HG03520 (cell line): Measurements from ENCODE around the gene P4HB.

Source experiments
- ATAC-seq: cut with Tn5 transposase; IDR thresholded peaks from one replicate; pipeline ENCODE4 v1.9.1; 2021; ENCODE audit warnings: mild to moderate bottlenecking, moderate library complexity; ENCODE audit not compliant: unreplicated experiment

The P4HB gene

GRCh38 chr17:81869221-81870130 lies 9.1 kb upstream of the P4HB start:
- ATAC-seq = no peak

DNA sequence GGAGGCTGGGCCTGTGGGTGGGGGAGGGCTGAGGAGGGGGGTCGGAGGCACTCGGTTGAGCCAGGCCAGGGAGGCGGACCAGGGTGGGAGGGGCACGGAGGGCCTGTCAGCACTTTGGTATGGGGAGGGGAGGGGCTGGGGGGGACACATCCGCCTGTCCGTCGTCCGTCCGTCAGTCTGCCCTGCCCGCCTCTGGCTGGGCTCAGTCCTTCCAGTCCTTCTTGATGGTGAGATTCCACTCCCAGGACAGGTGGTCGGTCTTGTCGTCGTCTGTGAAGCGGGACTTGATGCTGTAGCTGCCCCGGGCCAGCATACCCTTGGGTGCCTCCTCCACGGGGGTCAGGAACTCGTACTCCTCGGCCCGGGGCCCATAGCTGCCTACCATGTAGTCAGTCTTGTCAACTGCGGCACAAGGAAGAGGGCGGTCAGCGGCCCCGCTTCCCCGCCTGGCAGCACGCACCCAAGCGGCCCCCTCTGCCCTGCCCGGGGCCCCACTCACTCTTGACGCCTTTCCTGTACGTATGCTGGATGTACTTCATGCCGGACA lies 8.4 kb upstream of the P4HB start:
- ATAC-seq = no peak

GRCh38 chr17:81867991-81868673 lies 7.8 kb upstream of the P4HB start:
- no peak for ATAC-seq

- ATAC-seq = no peak
Measured at GRCh38 chr17:81867170-81867990, 7.0 kb upstream of the P4HB start.

DNA sequence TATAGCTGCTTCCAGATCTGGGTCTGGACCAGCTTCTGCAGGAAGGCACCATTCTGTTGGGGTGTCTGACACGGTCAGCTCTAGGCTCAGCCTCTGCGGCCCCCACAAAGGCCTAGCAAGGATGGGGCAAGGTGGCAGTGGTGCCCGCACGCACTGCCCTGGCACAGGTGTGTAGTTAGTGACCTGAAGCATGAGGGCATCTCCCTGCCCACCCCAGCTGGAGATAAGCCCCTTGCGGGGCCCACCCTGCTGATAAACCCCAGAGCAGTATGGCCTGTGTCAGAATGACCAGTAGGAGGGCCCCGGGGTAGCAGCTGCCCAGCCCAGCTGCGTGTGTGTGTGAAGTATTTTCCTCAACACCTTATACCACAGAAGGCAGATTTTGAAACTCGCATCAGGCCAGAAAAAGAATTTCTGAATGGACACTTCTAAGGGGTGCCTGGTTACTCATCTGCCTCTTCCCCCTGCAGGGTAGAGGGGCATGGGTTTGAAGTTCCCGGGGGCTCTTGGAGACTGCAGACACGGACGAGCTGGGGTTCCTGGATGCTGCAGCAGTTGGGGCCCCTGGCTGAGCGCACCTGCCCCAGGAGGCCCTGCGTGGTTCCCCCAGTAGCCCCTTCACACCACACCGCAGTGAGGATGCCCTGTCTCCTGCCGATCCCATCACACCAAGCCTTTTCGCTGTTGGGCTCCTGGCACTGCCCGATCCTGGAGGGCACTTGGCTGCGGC lies 6.3 kb upstream of the P4HB start:
- ATAC-seq = no peak

DNA sequence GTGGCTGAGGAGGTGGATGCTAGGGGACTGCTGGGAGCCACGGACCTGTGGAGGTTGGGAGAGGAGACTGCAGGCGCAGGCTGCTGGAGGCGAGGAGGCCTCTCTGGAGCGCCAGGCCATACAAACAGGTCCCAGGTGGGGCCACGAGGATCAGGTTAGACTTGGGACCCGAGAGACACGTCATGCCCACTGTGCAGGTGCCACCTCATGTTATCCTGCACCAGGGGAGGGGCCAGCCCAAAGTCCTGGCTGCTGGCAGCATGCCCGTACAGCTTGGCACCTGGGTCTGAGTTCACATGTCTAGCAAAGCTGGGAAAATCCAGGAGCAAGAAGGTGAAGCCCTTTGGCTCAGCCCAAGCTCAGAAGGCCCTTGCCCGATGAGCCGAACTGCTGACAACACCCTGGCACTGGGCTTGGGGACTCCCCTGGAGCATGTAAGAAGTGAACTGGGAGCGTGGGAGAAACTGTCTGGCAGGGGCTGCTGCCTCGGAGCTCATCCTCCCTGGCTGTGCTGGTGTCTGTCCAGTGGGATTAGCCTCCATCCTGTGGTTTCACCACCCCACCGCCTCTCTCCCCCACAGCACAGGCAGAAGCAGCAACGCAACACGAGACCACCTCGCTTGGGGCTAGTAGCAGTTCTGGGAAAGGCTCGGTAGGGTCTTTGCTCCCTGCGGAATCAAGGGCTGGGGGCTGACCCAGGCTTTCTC lies 5.6 kb upstream of the P4HB start:
- ATAC-seq = no peak

GRCh38 chr17:81865358-81865732 lies 5.0 kb upstream of the P4HB start:
- no peak for ATAC-seq

DNA sequence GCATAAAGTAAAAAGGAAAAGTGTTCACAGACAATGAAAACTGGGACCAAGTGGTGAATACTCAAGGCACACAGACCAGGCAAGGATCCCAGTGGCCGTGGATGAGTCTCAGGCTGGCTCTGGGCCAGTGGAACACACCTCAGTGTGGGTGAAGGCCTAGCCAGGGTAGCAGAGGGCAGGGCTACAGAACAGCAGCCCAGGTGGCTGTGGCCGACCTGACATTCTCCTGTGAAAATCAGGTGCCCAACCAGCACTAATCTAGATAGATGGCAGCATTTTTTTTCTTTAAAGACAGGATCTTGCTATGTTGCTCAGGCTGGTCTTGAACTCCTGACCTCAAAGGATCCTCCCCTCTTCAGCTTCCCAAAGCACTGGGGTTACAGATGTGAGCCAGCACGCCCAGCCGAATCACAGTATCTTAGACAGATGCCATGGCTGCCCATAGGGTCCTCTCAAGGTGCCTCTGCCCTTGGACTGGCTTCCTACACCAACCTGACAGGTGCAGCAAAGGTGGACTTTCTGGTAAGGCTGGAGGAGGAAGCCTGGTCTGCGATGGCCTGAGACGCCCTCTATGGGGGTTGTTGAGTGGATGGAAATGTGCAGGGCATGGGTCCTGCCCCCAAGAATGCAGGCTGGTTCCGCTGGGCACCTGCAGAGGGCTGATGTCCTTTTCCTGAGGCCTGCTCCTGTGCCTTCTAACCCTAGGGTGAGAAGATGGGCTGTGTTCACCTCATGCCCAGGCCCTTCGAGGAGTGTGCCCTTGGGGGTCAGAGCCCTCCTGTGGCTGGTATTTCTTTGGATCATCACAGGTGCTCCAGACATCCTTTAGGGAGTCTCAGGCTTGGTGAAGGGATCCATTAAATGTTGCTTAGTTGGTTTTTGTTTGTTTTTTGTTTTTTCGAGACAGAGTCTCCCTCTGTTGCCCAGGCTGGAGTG lies 3.8 kb upstream of the P4HB start:
- ATAC-seq = no peak

DNA sequence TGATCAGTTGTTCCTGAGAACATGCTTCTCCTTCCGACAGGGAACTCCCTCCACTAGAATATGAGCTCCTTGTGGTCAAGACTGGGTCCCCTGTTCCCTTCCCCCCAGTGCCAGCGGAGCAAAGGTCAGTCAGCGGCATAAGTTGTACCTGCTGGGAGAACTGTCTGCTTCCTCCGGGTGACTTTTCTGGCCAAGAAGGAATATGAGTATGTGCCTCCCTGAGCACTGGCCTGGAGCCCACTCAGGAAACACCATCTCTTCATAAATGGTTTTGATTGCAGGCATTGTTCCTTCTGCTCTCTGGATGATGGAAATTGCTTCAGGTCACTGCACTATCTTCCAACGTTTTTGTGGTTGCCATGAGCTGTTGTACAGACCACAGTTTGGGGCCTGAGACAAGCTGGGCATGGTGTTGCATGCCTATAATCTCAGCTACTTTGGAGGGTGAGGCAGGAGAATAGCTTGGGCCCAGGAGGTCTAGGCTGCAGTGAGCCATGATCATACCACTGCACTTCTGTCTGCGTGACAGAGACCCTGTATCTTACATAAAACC lies 2.9 kb upstream of the P4HB start:
- no peak for ATAC-seq

GRCh38 chr17:81860756-81861568 lies 627 bp upstream of the P4HB start:
- peak; percentile 78 for ATAC-seq

GRCh38 chr17:81858967-81859905 lies 1.1 kb downstream of the P4HB start:
- ATAC-seq = no peak

- ATAC-seq = no peak
Measured at GRCh38 chr17:81858170-81858966, 2.0 kb downstream of the P4HB start.

GRCh38 chr17:81854974-81855774 lies 5.2 kb downstream of the P4HB start:
- no peak for ATAC-seq

DNA sequence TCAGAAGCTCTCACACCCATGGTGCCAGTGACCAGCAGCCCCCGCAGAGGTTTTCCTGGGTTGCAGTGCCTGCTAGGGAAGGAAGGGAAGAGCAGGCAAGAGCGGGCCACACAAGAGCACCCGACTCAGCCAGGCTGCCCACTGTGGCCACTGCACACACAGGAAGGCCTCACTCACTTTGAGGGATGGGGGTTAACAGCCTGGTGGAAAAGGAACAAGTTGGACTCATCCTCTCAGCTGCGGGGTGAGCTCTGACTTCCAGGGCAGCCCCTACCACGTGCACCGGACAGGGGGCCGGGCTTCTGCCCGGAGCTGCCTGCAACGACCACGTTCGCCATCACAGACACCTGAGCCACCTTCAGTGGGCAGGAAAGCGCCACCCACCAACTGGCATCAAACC lies 8.1 kb downstream of the P4HB start:
- no peak for ATAC-seq

GRCh38 chr17:81851423-81851822 lies 8.9 kb downstream of the P4HB start:
- ATAC-seq = no peak
